ENCODE results near the gene IRF2BPL.

- TF ChIP-seq POLR2A (IDR thresholded peaks at IDR 0.05; ENCODE audit: low read depth) (no peak), POLR2AphosphoS5 (IDR thresholded peaks at IDR 0.05) (no peak), CTCF (IDR thresholded peaks at IDR 0.05) (no peak), EP300 (IDR thresholded peaks at IDR 0.05) (no peak)
Measured at GRCh38 chr14:77002335-77002734, 26.2 kb downstream of the IRF2BPL start.
